ENCODE results near the gene UBR3.

- no peak for TF ChIP-seq CTCF (conservative IDR thresholded peaks at IDR 0.05; ENCODE audit: low read depth, low read length)
- TF ChIP-seq EZH2 (IDR thresholded peaks at IDR 0.05; ENCODE audit: borderline replicate concordance, low read depth, low read length, poor library complexity, severe bottlenecking) = no peak
These were observed 7.1 kb downstream of the UBR3 start for GRCh38 chr2:169834401-169834800.

All from A673 (cell line).